Keratinocyte (primary cell): Measurements from ENCODE around the gene DUSP16. TPM values are rescaled to one million over a fixed set of nuclear protein-coding genes. Genes with fewer than 3 reads are reported as not detected.

ENCODE experiments used
- DNase-seq: peaks from one replicate; pipeline ENCODE4 v3.0.0-alpha.2; 2011; ENCODE audit warnings: low read depth, missing footprints, low spot score
- FAIRE-seq: peaks from 2 replicates; lab custom pipeline; 2011; peaks lifted over from hg19 to GRCh38; lab: Jason Lieb, UNC
- H2AFZ ChIP-seq: 2 replicates; pipeline ENCODE4 v1.6.0; 2012; ENCODE audit warnings: low read length, control low read depth, inconsistent platforms; ENCODE audit not compliant: control insufficient read depth
- H3K27ac ChIP-seq: 2 replicates; pipeline ENCODE4 v1.5.1; 2011; ENCODE audit warnings: low read length; ENCODE audit not compliant: control insufficient read depth, insufficient read depth
- H3K27me3 ChIP-seq: 3 replicates; pipeline ENCODE4 v1.6.0; 2011; ENCODE audit warnings: low read length; ENCODE audit not compliant: control insufficient read depth, insufficient read depth; ENCODE audit errors: extremely low read depth
- H3K36me3 ChIP-seq, 2 experiments: 2 replicates in 1 of 2; 3 replicates in 1 of 2; pipeline ENCODE4 v1.5.1; 2011; ENCODE audit warnings: low read length in 2 of 2, mild to moderate bottlenecking in 1 of 2; ENCODE audit not compliant: control insufficient read depth in 2 of 2, insufficient read depth in 2 of 2; ENCODE audit errors: extremely low read depth in 1 of 2
- H3K4me1 ChIP-seq: 3 replicates; pipeline ENCODE4 v1.5.1; 2011; ENCODE audit warnings: low read length; ENCODE audit not compliant: control insufficient read depth, insufficient read depth; ENCODE audit errors: extremely low read depth
- H3K4me2 ChIP-seq: 3 replicates; pipeline ENCODE4 v1.6.0; 2011; ENCODE audit warnings: low read depth, low read length; ENCODE audit not compliant: control insufficient read depth, insufficient read depth; ENCODE audit errors: extremely low read depth
- H3K4me3 ChIP-seq, 3 experiments: fragments of 200-600 bp in 1 of 3; sonication (generic) in 1 of 3; 2 replicates in 2 of 3; 3 replicates in 1 of 3; pipeline ENCODE4 v1.5.1; 2011 to 2016; ENCODE audit warnings: low read length in 3 of 3, mild to moderate bottlenecking in 3 of 3, control low read depth in 2 of 3, inconsistent platforms in 1 of 3, low read depth in 1 of 3, mixed read lengths in 1 of 3, mixed run types in 1 of 3, moderate library complexity in 1 of 3; ENCODE audit not compliant: control insufficient read depth in 2 of 3, insufficient read depth in 2 of 3; ENCODE audit errors: extremely low read depth in 1 of 3
- H3K79me2 ChIP-seq: 2 replicates; pipeline ENCODE4 v1.6.0; 2012; ENCODE audit warnings: low read length; ENCODE audit not compliant: control insufficient read depth, insufficient read depth
- H3K9ac ChIP-seq: 3 replicates; pipeline ENCODE4 v1.6.0; 2011; ENCODE audit warnings: low read length; ENCODE audit not compliant: control insufficient read depth, insufficient read depth; ENCODE audit errors: extremely low read depth
- H3K9me1 ChIP-seq: 3 replicates; pipeline ENCODE4 v1.6.0; 2011; ENCODE audit warnings: low read length; ENCODE audit not compliant: control insufficient read depth, insufficient read depth; ENCODE audit errors: extremely low read depth
- H3K9me3 ChIP-seq: 2 replicates; pipeline ENCODE4 v1.5.1; 2012; ENCODE audit warnings: low read depth, low read length; ENCODE audit not compliant: control insufficient read depth
- H4K20me1 ChIP-seq: 3 replicates; pipeline ENCODE4 v1.6.0; 2011; ENCODE audit warnings: low read length; ENCODE audit not compliant: control insufficient read depth, insufficient read depth; ENCODE audit errors: extremely low read depth
- CTCF ChIP-seq, 3 experiments: IDR thresholded peaks in 1 of 3; conservative IDR thresholded peaks in 1 of 3; optimal IDR thresholded peaks in 1 of 3; 2 replicates in 2 of 3; 3 replicates in 1 of 3; pipeline versions ENCODE3 to v1.5.1; 2011; ENCODE audit warnings: low read length in 3 of 3, mild to moderate bottlenecking in 3 of 3, moderate library complexity in 2 of 3, control low read depth in 1 of 3, inconsistent platforms in 1 of 3; ENCODE audit not compliant: insufficient read depth in 2 of 3; ENCODE audit errors: extremely low read depth in 1 of 3
- EZH2 ChIP-seq: IDR thresholded peaks from one replicate; pipeline ENCODE4 v1.6.1; 2012; ENCODE audit warnings: inconsistent platforms, mild to moderate bottlenecking, low read length, moderate library complexity
- dilution Hi-C: fragments of 300-500 bp; cut with MboI; formaldehyde crosslinking; loops from one replicate; pipeline ENCODE4 v1.7.0; 2020; ENCODE audit warnings: low sequenced_read_pairs; ENCODE audit not compliant: extremely low pct_ligation_motif_present
- polyA plus RNA-seq, 5 experiments: library from polyadenylated mRNA; depleted of rRNA in 3 of 5; stranded (reverse) in 3 of 5; stranded (forward) in 1 of 5; unstranded in 1 of 5; fragments of >200 nt; gene quantifications; 1 replicate in 1 of 5; 2 replicates in 3 of 5; 3 replicates in 1 of 5; pipeline versions ENCODE4 v1.2.1 to v1.2.3, GENCODE V29; 2011 to 2012; ENCODE audit warnings: missing spikeins in 2 of 5, low read depth in 1 of 5, low replicate concordance in 1 of 5

DUSP16 gene
- polyA plus RNA-seq, 1 donor (not counting 4 experiments of a cell fraction or from before 2014, with no cell fraction given), result 9.3 TPM

GRCh38 chr12:12510141-12510540, 52.5 kb downstream of the DUSP16 start:
- Histone ChIP-seq H3K27ac (peak overlapping the region; percentile 96), H3K4me3 (peak overlapping the region in 1 of 3 experiments; percentile 17)

GRCh38 chr12:12508612-12509011, 54.1 kb downstream of the DUSP16 start:
- no peaks in the 10 kb centered on the region for H3K27me3 ChIP-seq
- peaks cover 1% of the 10 kb centered on the region for H3K79me2 ChIP-seq
- no peak overlapping the region for H3K4me3 ChIP-seq
- no peaks in the 10 kb centered on the region for H4K20me1 ChIP-seq
- no peak overlapping the region for H3K4me2 ChIP-seq
- dilution Hi-C loops, result no loop called here
- peak overlapping the region; percentile 29 for H3K27ac ChIP-seq
- no peak overlapping the region for H2AFZ ChIP-seq
- no peak overlapping the region for H3K9ac ChIP-seq
- H3K9me3 ChIP-seq, result no peaks in the 10 kb centered on the region
- peak; percentile 13 for FAIRE-seq
- TF ChIP-seq EZH2 (no peak), CTCF (optimal IDR thresholded peaks at IDR 0.05 in 1 of 3, IDR thresholded peaks at IDR 0.05 in 1 of 3, conservative IDR thresholded peaks at IDR 0.05 in 1 of 3; ENCODE audit: extremely low read depth in 1 of 3, insufficient read depth in 2 of 3, low read length in 3 of 3) (no peak)
- no peaks in the 10 kb centered on the region for H3K36me3 ChIP-seq
- peaks cover 39% of the 10 kb centered on the region for H3K4me1 ChIP-seq
- DNase-seq, result no peak
- no peaks in the 10 kb centered on the region for H3K9me1 ChIP-seq

More at GRCh38 chr12:12510141-12510540, 52.5 kb downstream of the DUSP16 start:
- no peaks in the 10 kb centered on the region for H3K36me3 ChIP-seq
- no peaks in the 10 kb centered on the region for H3K9me1 ChIP-seq
- no peak for TF ChIP-seq CTCF (optimal IDR thresholded peaks at IDR 0.05 in 1 of 3, IDR thresholded peaks at IDR 0.05 in 1 of 3, conservative IDR thresholded peaks at IDR 0.05 in 1 of 3; ENCODE audit: extremely low read depth in 1 of 3, insufficient read depth in 2 of 3, low read length in 3 of 3)
- TF ChIP-seq EZH2, result no peak
- dilution Hi-C loops, result no loop called here
- peak overlapping the region; percentile 60 for H3K4me2 ChIP-seq
- H3K79me2 ChIP-seq, result peaks cover 1% of the 10 kb centered on the region
- H3K9me3 ChIP-seq, result no peaks in the 10 kb centered on the region
- no peaks in the 10 kb centered on the region for H4K20me1 ChIP-seq
- H3K27me3 ChIP-seq, result no peaks in the 10 kb centered on the region
- DNase-seq, result peak; percentile 69
- FAIRE-seq, result peak; percentile 94
- H2AFZ ChIP-seq, result no peak overlapping the region
- H3K4me1 ChIP-seq, result peaks cover 39% of the 10 kb centered on the region
- peak overlapping the region; percentile 55 for H3K9ac ChIP-seq
